Neutrophil (primary cell): ENCODE measurements around the gene TMEM219.

Experiments used
- H3K27ac ChIP-seq: fragments of 200-600 bp; sonication (generic); 2 replicates; pipeline ENCODE4 v1.5.1; 2016; ENCODE audit warnings: mild to moderate bottlenecking, moderate library complexity
- H3K27me3 ChIP-seq: fragments of 200-600 bp; sonication (generic); 2 replicates; pipeline ENCODE4 v1.6.0; 2016; ENCODE audit warnings: mild to moderate bottlenecking
- H3K36me3 ChIP-seq: fragments of 200-600 bp; sonication (generic); 2 replicates; pipeline ENCODE4 v1.5.1; 2017
- H3K4me1 ChIP-seq, 2 experiments: fragments of 200-600 bp in 1 of 2; sonication (generic) in 1 of 2; 1 replicate in 1 of 2; 2 replicates in 1 of 2; pipeline versions ENCODE4 v1.5.1 to v1.6.1; 2013 to 2016; ENCODE audit warnings: low read depth in 1 of 2, low read length in 1 of 2, mild to moderate bottlenecking in 1 of 2, moderate library complexity in 1 of 2; ENCODE audit not compliant: control insufficient read depth in 1 of 2, insufficient read depth in 1 of 2
- H3K4me3 ChIP-seq, 2 experiments: fragments of 200-600 bp in 1 of 2; sonication (generic) in 1 of 2; 1 replicate in 1 of 2; 2 replicates in 1 of 2; pipeline ENCODE4 v1.5.1; 2013 to 2016; ENCODE audit warnings: low read depth in 1 of 2, low read length in 1 of 2, mild to moderate bottlenecking in 1 of 2, moderate library complexity in 1 of 2
- H3K9me3 ChIP-seq: fragments of 200-600 bp; sonication (generic); 2 replicates; pipeline ENCODE4 v1.5.1; 2016
- CTCF ChIP-seq: fragments of 200-600 bp; sonication (generic); IDR thresholded peaks from 2 replicates; pipeline ENCODE4 v1.5.1; 2016; ENCODE audit warnings: antibody characterized with exemption

The TMEM219 gene

GRCh38 chr16:29920288-29921033 lies 41.4 kb upstream of the TMEM219 start:
- H3K27me3 ChIP-seq, result no peaks in the 10 kb centered on the region

GRCh38 chr16:29921034-29921385 lies 40.9 kb upstream of the TMEM219 start:
- H3K4me1 ChIP-seq, result peaks cover 12 to 13% of the 10 kb centered on the region in 2 experiments

More at GRCh38 chr16:29920288-29921033, 41.4 kb upstream of the TMEM219 start:
- Histone ChIP-seq H3K4me3 (no peak overlapping the region), H3K36me3 (peaks cover 72% of the 10 kb centered on the region), H3K27ac (no peak overlapping the region), H3K4me1 (peaks cover 10 to 12% of the 10 kb centered on the region in 2 experiments), H3K9me3 (no peaks in the 10 kb centered on the region)
- no peak for TF ChIP-seq CTCF

GRCh38 chr16:29922326-29922725 lies 39.6 kb upstream of the TMEM219 start:
- Histone ChIP-seq H3K4me1 (peaks cover 23% of the 10 kb centered on the region in 2 experiments), H3K27ac (no peak overlapping the region), H3K36me3 (peaks cover 62% of the 10 kb centered on the region), H3K9me3 (no peaks in the 10 kb centered on the region), H3K4me3 (no peak overlapping the region), H3K27me3 (no peaks in the 10 kb centered on the region)
- TF ChIP-seq CTCF, result no peak

More at GRCh38 chr16:29921034-29921385, 40.9 kb upstream of the TMEM219 start:
- no peak overlapping the region for H3K4me3 ChIP-seq
- H3K27me3 ChIP-seq, result no peaks in the 10 kb centered on the region
- H3K36me3 ChIP-seq, result peaks cover 72% of the 10 kb centered on the region
- TF ChIP-seq CTCF, result no peak
- H3K27ac ChIP-seq, result no peak overlapping the region
- no peaks in the 10 kb centered on the region for H3K9me3 ChIP-seq

GRCh38 chr16:29922986-29923501 lies 38.8 kb upstream of the TMEM219 start:
- peaks cover 29 to 30% of the 10 kb centered on the region in 2 experiments for H3K4me1 ChIP-seq
- TF ChIP-seq CTCF, result no peak
- no peaks in the 10 kb centered on the region for H3K9me3 ChIP-seq
- H3K4me3 ChIP-seq, result no peak overlapping the region
- peaks cover 56% of the 10 kb centered on the region for H3K36me3 ChIP-seq
- no peaks in the 10 kb centered on the region for H3K27me3 ChIP-seq
- H3K27ac ChIP-seq, result no peak overlapping the region

- Histone ChIP-seq H3K4me1 (peaks cover 29 to 32% of the 10 kb centered on the region in 2 experiments), H3K27ac (peak overlapping the region; percentile 83), H3K9me3 (no peaks in the 10 kb centered on the region), H3K36me3 (peaks cover 34% of the 10 kb centered on the region), H3K27me3 (no peaks in the 10 kb centered on the region), H3K4me3 (peak overlapping the region; percentile 84 to 99)
- TF ChIP-seq CTCF, result no peak
Measured at GRCh38 chr16:29925105-29925756, 36.6 kb upstream of the TMEM219 start.
